HepG2 (cell line): ENCODE measurements around the gene OLFM3. TPM values are rescaled to one million over a fixed set of nuclear protein-coding genes. Genes with fewer than 3 reads are reported as not detected.

Experiments
- ATAC-seq: fragments of 200-7000 bp; cut with Tn5 transposase; 3 replicates; pipeline ENCODE4 v1.9.1; 2020; ENCODE audit warnings: mild to moderate bottlenecking, moderate library complexity
- BruUV-seq: library from RNA; stranded (reverse); fragments of 400-500 nt; replicated peaks from 2 replicates; lab custom pipeline; 2021; lab: Mats Ljungman, UMichigan
- CTCF ChIA-PET: fragments of 300-600 bp; formaldehyde crosslinking; extraction: SDS; loops from one replicate; lab custom pipeline; 2021; ENCODE audit warnings: low total read pairs, inconsistent platforms, low intra/inter-chr PET ratio; lab: Yijun Ruan, JAX
- POLR2A ChIA-PET: fragments of 350-600 bp; sonication (Branson Sonifier 250); formaldehyde crosslinking; loops from one replicate; lab custom pipeline; 2020; ENCODE audit warnings: antibody characterized with exemption, inconsistent platforms; lab: Yijun Ruan, JAX
- DNase-seq: peaks from one replicate; pipeline ENCODE4 v3.0.0-alpha.2; 2015; ENCODE audit warnings: low spot score
- FAIRE-seq: peaks from 3 replicates; lab custom pipeline; 2011; peaks lifted over from hg19 to GRCh38; lab: Jason Lieb, UNC
- H2AFZ ChIP-seq: one replicate; pipeline ENCODE4 v1.6.1; 2011; ENCODE audit warnings: low read length, inconsistent platforms
- H3K27ac ChIP-seq: fragments of 300-600 bp; 3 replicates; pipeline ENCODE4 v1.8.0; 2011; ENCODE audit warnings: mixed run types, mild to moderate bottlenecking, mixed read lengths, low read length, inconsistent platforms; ENCODE audit not compliant: insufficient read depth; ENCODE audit errors: extremely low read length
- H3K27me3 ChIP-seq, 2 experiments: fragments of 200-600 bp in 1 of 2; 2 replicates in 1 of 2; 3 replicates in 1 of 2; pipeline versions ENCODE4 v1.6.0 to v1.8.0; 2011; ENCODE audit warnings: low read length in 2 of 2, mild to moderate bottlenecking in 2 of 2, moderate library complexity in 2 of 2, inconsistent platforms in 1 of 2; ENCODE audit not compliant: insufficient read depth in 2 of 2, control insufficient read depth in 1 of 2
- H3K36me3 ChIP-seq, 2 experiments: fragments of 200-600 bp in 1 of 2; replicated peaks in 1 of 2; 2 replicates in 1 of 2; 3 replicates in 1 of 2; pipeline versions ENCODE4 v1.5.1 to v1.8.0; 2011; ENCODE audit warnings: low read length in 2 of 2, inconsistent platforms in 1 of 2; ENCODE audit not compliant: insufficient read depth in 2 of 2, control insufficient read depth in 1 of 2
- H3K4me1 ChIP-seq: 2 replicates; pipeline ENCODE4 v1.5.1; 2012; ENCODE audit warnings: low read length, inconsistent platforms; ENCODE audit not compliant: insufficient read depth
- H3K4me2 ChIP-seq: 2 replicates; pipeline ENCODE4 v1.6.0; 2011; ENCODE audit warnings: low read depth, low read length, inconsistent platforms
- H3K4me3 ChIP-seq, 3 experiments: fragments of 200-600 bp in 1 of 3; sonication (generic), shearing (Covaris generic) in 1 of 3; replicated peaks in 1 of 3; 2 replicates each; pipeline ENCODE4 v1.5.1; 2011 to 2016; ENCODE audit warnings: low read length in 3 of 3, inconsistent platforms in 2 of 3, low read depth in 2 of 3, mild to moderate bottlenecking in 2 of 3, control low read depth in 1 of 3, mixed read lengths in 1 of 3; ENCODE audit not compliant: insufficient read depth in 1 of 3
- H3K79me2 ChIP-seq: one replicate; pipeline ENCODE4 v1.6.1; 2011; ENCODE audit warnings: low read length, inconsistent platforms; ENCODE audit not compliant: insufficient read depth
- H3K9ac ChIP-seq: 2 replicates; pipeline ENCODE4 v1.6.0; 2011; ENCODE audit warnings: mild to moderate bottlenecking, low read depth, low read length, inconsistent platforms; ENCODE audit not compliant: insufficient read depth
- H3K9me3 ChIP-seq: 2 replicates; pipeline ENCODE4 v1.5.1; 2012; ENCODE audit warnings: mild to moderate bottlenecking, low read length
- H4K20me1 ChIP-seq: 2 replicates; pipeline ENCODE4 v1.6.0; 2011; ENCODE audit warnings: inconsistent platforms, mild to moderate bottlenecking, low read length, moderate library complexity; ENCODE audit not compliant: insufficient read depth
- ATF1 ChIP-seq: IDR thresholded peaks from 2 replicates; pipeline ENCODE4 v1.6.1; 2016; ENCODE audit warnings: mild to moderate bottlenecking, control low read depth
- E2F2 ChIP-seq: sonication (generic); formaldehyde crosslinking; IDR thresholded peaks from 2 replicates; pipeline ENCODE4 v1.4.0; 2020; ENCODE audit warnings: missing genetic modification reagents, borderline replicate concordance
- GPN1 ChIP-seq: sonication (generic); formaldehyde crosslinking; IDR thresholded peaks from 2 replicates; pipeline ENCODE4 v1.5.1; 2020; ENCODE audit warnings: missing genetic modification reagents, borderline replicate concordance
- HMGXB4 ChIP-seq, 2 experiments: sonication (generic) in 1 of 2; formaldehyde crosslinking in 1 of 2; IDR thresholded peaks; 2 replicates each; pipeline versions ENCODE4 v1.4.0 to v1.6.1; 2018 to 2020; ENCODE audit warnings: missing genetic modification reagents in 2 of 2, borderline replicate concordance in 1 of 2, low read depth in 1 of 2, mild to moderate bottlenecking in 1 of 2, missing biosample characterization in 1 of 2
- PCBP1 ChIP-seq: fragments of 200-400 bp; formaldehyde crosslinking; IDR thresholded peaks from 2 replicates; pipeline ENCODE4 v1.6.1; 2017; ENCODE audit warnings: mild to moderate bottlenecking, low read depth, low read length, borderline replicate concordance
- PREB ChIP-seq: sonication (generic); formaldehyde crosslinking; IDR thresholded peaks from 2 replicates; pipeline ENCODE4 v1.4.0; 2020; ENCODE audit warnings: missing genetic modification reagents
- RARA ChIP-seq: IDR thresholded peaks from 2 replicates; pipeline ENCODE4 v1.6.1; 2016; ENCODE audit warnings: missing genetic modification reagents, missing compliant biosample characterization
- TGIF2 ChIP-seq: IDR thresholded peaks from 2 replicates; pipeline ENCODE4 v1.6.1; 2016; ENCODE audit warnings: control low read depth, missing compliant biosample characterization
- THAP7 ChIP-seq: sonication (generic); formaldehyde crosslinking; IDR thresholded peaks from 2 replicates; pipeline ENCODE4 v1.8.1; 2023; ENCODE audit warnings: mild to moderate bottlenecking, missing genetic modification reagents
- ZBTB44 ChIP-seq: sonication (generic); formaldehyde crosslinking; IDR thresholded peaks from 2 replicates; pipeline ENCODE4 v1.4.0; 2020; ENCODE audit warnings: missing genetic modification reagents
- ZFP36L1 ChIP-seq: sonication (generic); formaldehyde crosslinking; IDR thresholded peaks from 2 replicates; pipeline ENCODE4 v1.8.0; 2022; ENCODE audit warnings: mild to moderate bottlenecking, missing genetic modification reagents, moderate library complexity
- ZNF260 ChIP-seq: sonication (generic); formaldehyde crosslinking; IDR thresholded peaks from 2 replicates; pipeline ENCODE4 v1.4.0; 2020; ENCODE audit warnings: missing genetic modification reagents, low read depth, mild to moderate bottlenecking, borderline replicate concordance
- ZNF329 ChIP-seq: sonication (generic); formaldehyde crosslinking; IDR thresholded peaks from 2 replicates; pipeline ENCODE4 v1.9.0; 2021; ENCODE audit warnings: low read depth, mild to moderate bottlenecking, missing genetic modification reagents
- ZNF337 ChIP-seq: sonication (generic); formaldehyde crosslinking; IDR thresholded peaks from 2 replicates; pipeline ENCODE4 v1.5.1; 2020; ENCODE audit warnings: missing genetic modification reagents, low read depth, mild to moderate bottlenecking, borderline replicate concordance
- ZNF775 ChIP-seq: sonication (generic); formaldehyde crosslinking; IDR thresholded peaks from 2 replicates; pipeline ENCODE4 v1.4.0; 2020; ENCODE audit warnings: missing genetic modification reagents, mild to moderate bottlenecking, moderate library complexity, borderline replicate concordance
- ZSCAN20 ChIP-seq: sonication (generic); formaldehyde crosslinking; IDR thresholded peaks from 2 replicates; pipeline ENCODE4 v1.4.0; 2020; ENCODE audit warnings: missing genetic modification reagents, mild to moderate bottlenecking, borderline replicate concordance
- WGBS: methylation state at CpG from one replicate; pipeline ENCODE4 v1.1.6; 2017; ENCODE audit warnings: low lambda C conversion rate; 5-methylcytosine and 5-hydroxymethylcytosine counted together
- in situ Hi-C: cut with HindIII; loops from 2 replicates; pipeline ENCODE4 v1.10.0; 2017; ENCODE audit warnings: low pct_unique_long_range_greater_than_20kb; ENCODE audit not compliant: extremely low pct_ligation_motif_present
- intact Hi-C: fragments of 100-400 bp; cut with micrococcal nuclease; formaldehyde crosslinking; loops from one replicate; pipeline ENCODE4 v1.10.0; 2022; ENCODE audit not compliant: unreplicated experiment
- polyA plus RNA-seq, 8 experiments: library from polyadenylated mRNA; depleted of rRNA in 3 of 8; stranded (reverse) in 7 of 8; unstranded in 1 of 8; fragments of >200 nt; fragmentation: Illumina TruSeq in 4 of 8; extraction: Trizol in 4 of 8; gene quantifications; 2 replicates each; pipeline versions ENCODE4 v1.2.1 to v1.2.3, GENCODE V29; 2011 to 2016; ENCODE audit warnings: low read depth in 4 of 8, missing spikeins in 1 of 8, mixed read lengths in 1 of 8; ENCODE audit not compliant: insufficient read depth in 1 of 8
- total RNA-seq, 5 experiments: library from RNA; depleted of rRNA; stranded (reverse); fragments of >200 nt; fragmentation: Illumina TruSeq; extraction: Trizol; gene quantifications; 2 replicates each; pipeline ENCODE4 v1.2.3, GENCODE V29; 2016; ENCODE audit warnings: low read depth in 1 of 5

Gene OLFM3
- total and polyA plus RNA-seq, 2 of the 13 experiments (the other 11 are each of a cell fraction or from before 2014, with no cell fraction given) = not detected

- Histone ChIP-seq H3K79me2 (no peaks in the 10 kb centered on the region), H2AFZ (no peak overlapping the region), H3K36me3 (no peaks in the 10 kb centered on the region), H3K9me3 (no peaks in the 10 kb centered on the region), H3K4me1 (no peaks in the 10 kb centered on the region), H3K4me2 (no peak overlapping the region), H3K9ac (no peak overlapping the region), H3K4me3 (no peak overlapping the region), H3K27me3 (no peaks in the 10 kb centered on the region), H3K27ac (no peak overlapping the region), H4K20me1 (no peaks in the 10 kb centered on the region)
- WGBS = 0% methylated on average over 1 of the region's 1 CpG
- no peak for ATAC-seq
- ChIA-PET POLR2A (no interaction called here), CTCF (no interaction called here)
- intact Hi-C loops = no loop called here
- DNase-seq = no peak
- FAIRE-seq = no peak
- BruUV-seq = no TSS peak
- in situ Hi-C loops = no loop called here
- no peak for TF ChIP-seq GPN1 (CRISPR knock-in tag)
- TF ChIP-seq ZSCAN20 = no peak
- TF ChIP-seq ZNF337 = no peak
- no peak for TF ChIP-seq RARA
- TF ChIP-seq THAP7 = no peak
- no peak for TF ChIP-seq ZNF329 (CRISPR knock-in tag)
- TF ChIP-seq ZFP36L1 = no peak
- TF ChIP-seq TGIF2 (CRISPR knock-in tag) = no peak
- TF ChIP-seq E2F2 (CRISPR knock-in tag) = no peak
- TF ChIP-seq ATF1 (CRISPR knock-in tag) = no peak
- TF ChIP-seq HMGXB4 (CRISPR knock-in tag; IDR thresholded peaks at IDR 0.05; ENCODE audit: borderline replicate concordance in 1 of 2, low read depth in 1 of 2) = no peak
- no peak for TF ChIP-seq ZNF260 (CRISPR knock-in tag)
- no peak for TF ChIP-seq ZBTB44
- TF ChIP-seq ZNF775 (CRISPR knock-in tag) = no peak
- TF ChIP-seq PREB (CRISPR knock-in tag) = no peak
- no peak for TF ChIP-seq PCBP1
Observed at GRCh38 chr1:101849356-101849755, 147.4 kb downstream of the OLFM3 start.
